ENCODE measurements around the gene NFIB.

Gene NFIB

DNA sequence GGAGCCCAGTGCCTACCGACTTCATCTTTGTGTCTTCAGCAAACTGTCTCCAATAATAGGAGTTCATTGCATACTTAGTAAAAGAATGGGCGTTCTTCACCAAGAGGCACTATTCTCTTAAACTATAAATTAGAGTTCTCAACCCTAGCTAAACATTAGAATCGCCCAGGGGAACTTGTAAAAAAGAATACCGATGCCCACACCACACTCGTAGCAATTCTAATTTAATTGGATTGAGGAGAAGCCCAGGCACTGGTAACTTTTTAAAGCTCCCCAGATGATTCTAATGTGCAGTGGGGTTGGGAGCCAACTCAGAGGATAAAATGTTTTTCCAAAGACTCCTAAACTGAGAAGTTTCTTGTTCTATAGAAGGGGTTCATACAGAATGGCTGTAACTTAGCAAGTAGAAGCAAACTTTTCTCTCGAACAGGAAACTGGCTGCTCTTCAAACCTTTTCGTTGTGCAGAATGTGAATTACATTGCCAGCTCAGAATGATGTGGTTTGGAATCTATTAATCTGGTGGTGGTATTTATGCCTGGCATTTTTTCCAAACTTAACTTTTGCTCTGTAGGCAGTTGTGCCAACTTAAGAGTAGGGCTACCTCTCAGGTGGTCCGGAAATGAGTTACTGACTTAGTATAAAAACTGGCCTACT is 26.4 kb upstream of the NFIB start:
- DNase-seq, result no peak
- Mint-ChIP-seq H3K36me3 (ENCODE audit: low read depth) (no peaks in the 10 kb centered on the region), H3K27ac (no peak overlapping the region), H3K4me3 (no peak overlapping the region), H3K27me3 (ENCODE audit: low read depth, poor library complexity) (peaks cover 15% of the 10 kb centered on the region), H3K4me1 (no peaks in the 10 kb centered on the region), H3K9me3 (no peaks in the 10 kb centered on the region)
- TF ChIP-seq, protein P1, sequence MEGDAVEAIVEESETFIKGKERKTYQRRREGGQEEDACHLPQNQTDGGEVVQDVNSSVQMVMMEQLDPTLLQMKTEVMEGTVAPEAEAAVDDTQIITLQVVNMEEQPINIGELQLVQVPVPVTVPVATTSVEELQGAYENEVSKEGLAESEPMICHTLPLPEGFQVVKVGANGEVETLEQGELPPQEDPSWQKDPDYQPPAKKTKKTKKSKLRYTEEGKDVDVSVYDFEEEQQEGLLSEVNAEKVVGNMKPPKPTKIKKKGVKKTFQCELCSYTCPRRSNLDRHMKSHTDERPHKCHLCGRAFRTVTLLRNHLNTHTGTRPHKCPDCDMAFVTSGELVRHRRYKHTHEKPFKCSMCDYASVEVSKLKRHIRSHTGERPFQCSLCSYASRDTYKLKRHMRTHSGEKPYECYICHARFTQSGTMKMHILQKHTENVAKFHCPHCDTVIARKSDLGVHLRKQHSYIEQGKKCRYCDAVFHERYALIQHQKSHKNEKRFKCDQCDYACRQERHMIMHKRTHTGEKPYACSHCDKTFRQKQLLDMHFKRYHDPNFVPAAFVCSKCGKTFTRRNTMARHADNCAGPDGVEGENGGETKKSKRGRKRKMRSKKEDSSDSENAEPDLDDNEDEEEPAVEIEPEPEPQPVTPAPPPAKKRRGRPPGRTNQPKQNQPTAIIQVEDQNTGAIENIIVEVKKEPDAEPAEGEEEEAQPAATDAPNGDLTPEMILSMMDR (IDR thresholded peaks at IDR 0.05), result no peak

DNA sequence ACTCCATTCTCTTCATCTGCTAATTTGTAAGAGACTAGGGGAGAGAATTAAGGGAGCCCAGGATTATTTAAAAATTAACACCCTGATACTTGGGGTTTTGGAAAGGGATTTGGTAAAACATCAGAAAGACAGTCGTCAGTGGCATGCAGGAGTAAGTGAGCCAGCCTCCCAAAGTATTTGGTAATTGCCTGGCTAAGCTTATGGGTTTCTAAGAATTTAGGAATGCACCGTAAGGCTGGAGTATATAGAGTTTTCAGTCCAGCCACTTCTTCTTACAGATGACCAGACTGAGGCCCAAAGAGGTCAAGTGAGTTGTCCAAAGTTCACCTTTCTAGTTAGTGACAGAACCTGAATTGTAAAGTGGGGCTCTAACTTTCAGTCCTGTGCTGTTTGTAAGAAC is 25.8 kb upstream of the NFIB start:
- H3K9me3 Mint-ChIP-seq, result no peaks in the 10 kb centered on the region
- peaks cover 15% of the 10 kb centered on the region for H3K27me3 Mint-ChIP-seq (ENCODE audit: low read depth, poor library complexity)
- DNase-seq, result no peak
- H3K36me3 Mint-ChIP-seq (ENCODE audit: low read depth), result no peaks in the 10 kb centered on the region
- H3K4me1 Mint-ChIP-seq, result no peaks in the 10 kb centered on the region
- H3K27ac Mint-ChIP-seq, result no peak overlapping the region
- H3K4me3 Mint-ChIP-seq, result no peak overlapping the region
- TF ChIP-seq, protein P1 (IDR thresholded peaks at IDR 0.05), result no peak

DNA sequence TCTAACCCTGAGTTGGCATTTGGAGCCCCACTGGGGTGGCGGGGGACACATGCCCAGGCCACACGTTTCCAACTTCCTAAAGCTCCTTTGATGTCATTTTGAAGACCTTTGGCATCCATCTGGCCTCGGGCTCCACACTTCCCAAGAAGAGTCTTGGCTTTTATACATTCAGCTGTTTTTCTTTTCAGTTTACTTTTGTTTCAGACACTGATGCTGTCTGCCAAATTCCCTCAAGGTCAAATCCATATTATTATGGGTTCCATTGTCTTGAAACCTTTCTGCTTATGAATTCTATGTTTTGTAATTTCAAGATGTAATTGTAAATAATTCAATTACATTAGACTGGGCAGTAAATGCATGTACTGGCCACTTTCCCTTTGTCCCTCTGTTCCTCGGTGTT is 23.7 kb upstream of the NFIB start:
- TF ChIP-seq, protein P1 (IDR thresholded peaks at IDR 0.05), result no peak
- DNase-seq, result no peak
- Mint-ChIP-seq H3K36me3 (ENCODE audit: low read depth) (no peaks in the 10 kb centered on the region), H3K27me3 (ENCODE audit: low read depth, poor library complexity) (peaks cover 18% of the 10 kb centered on the region), H3K4me1 (no peaks in the 10 kb centered on the region), H3K27ac (no peak overlapping the region), H3K9me3 (no peaks in the 10 kb centered on the region), H3K4me3 (no peak overlapping the region)

DNA sequence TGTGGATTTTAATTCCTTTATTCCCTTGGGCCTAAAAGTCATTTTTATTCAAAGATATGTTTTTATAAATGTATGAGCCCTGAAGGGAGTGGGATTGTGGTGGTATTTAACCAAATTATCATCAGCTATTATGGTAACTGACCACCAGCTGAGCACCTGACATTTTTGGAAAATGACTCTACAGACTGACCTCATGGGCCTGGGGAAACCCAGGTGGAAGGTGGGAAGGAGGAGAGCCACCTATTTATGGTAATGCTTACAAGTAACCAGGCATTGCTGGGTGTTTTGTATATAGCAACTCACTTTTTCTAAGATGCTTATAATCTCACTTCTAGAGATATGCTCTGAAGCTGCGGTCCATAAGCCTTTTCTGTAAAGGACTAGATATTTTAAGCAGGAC is 22.3 kb upstream of the NFIB start:
- H3K27ac Mint-ChIP-seq, result no peak overlapping the region
- H3K4me3 Mint-ChIP-seq, result no peak overlapping the region
- peaks cover 26% of the 10 kb centered on the region for H3K27me3 Mint-ChIP-seq (ENCODE audit: low read depth, poor library complexity)
- no peaks in the 10 kb centered on the region for H3K9me3 Mint-ChIP-seq
- no peaks in the 10 kb centered on the region for H3K36me3 Mint-ChIP-seq (ENCODE audit: low read depth)
- no peak for DNase-seq
- no peaks in the 10 kb centered on the region for H3K4me1 Mint-ChIP-seq
- TF ChIP-seq, protein P1 (IDR thresholded peaks at IDR 0.05), result no peak

DNA sequence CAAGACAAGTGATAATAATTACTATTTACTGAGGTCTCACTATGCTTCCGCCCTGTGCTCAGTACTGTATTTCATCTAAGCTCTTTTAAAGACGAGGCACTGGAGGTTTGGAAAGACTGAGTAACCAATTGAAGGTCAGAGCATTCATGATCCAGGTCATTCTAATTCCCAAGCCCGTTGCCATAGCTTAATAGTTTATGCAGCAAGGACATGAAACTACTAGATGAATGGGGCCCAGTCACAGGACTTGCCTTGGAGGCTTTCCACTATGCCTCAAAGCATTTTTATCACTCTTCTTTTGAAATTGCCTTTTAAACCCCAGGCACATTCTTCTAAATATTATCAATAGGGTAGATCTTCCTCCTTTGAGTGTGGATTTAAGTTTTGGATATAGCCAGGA is 17.2 kb upstream of the NFIB start:
- H3K4me3 Mint-ChIP-seq, result no peak overlapping the region
- H3K36me3 Mint-ChIP-seq (ENCODE audit: low read depth), result no peaks in the 10 kb centered on the region
- H3K27ac Mint-ChIP-seq, result no peak overlapping the region
- no peaks in the 10 kb centered on the region for H3K9me3 Mint-ChIP-seq
- no peak for DNase-seq
- H3K4me1 Mint-ChIP-seq, result no peaks in the 10 kb centered on the region
- TF ChIP-seq, protein P1 (IDR thresholded peaks at IDR 0.05), result no peak
- H3K27me3 Mint-ChIP-seq (ENCODE audit: low read depth, poor library complexity), result peaks cover 14% of the 10 kb centered on the region

DNA sequence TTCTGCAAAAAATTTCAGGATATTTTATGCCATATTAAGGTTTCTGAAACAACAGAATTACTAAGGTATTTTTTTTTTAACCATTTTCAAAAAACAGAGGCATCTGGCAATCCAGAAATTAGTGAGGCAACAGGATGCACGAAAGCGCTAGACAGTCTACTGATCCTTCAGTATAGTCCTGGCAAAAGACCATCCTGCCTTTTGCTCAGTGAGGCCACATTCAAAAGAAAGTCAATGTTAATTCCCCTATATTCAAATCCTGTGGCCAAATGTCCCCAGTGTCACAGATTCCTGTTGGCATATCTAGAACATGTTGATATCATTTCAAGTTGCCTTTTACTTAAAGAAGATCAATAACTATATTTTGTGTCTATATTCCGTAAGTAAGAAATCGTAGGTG is 13.1 kb upstream of the NFIB start:
- TF ChIP-seq, protein P1 (IDR thresholded peaks at IDR 0.05), result no peak
- H3K27ac Mint-ChIP-seq, result no peak overlapping the region
- H3K9me3 Mint-ChIP-seq, result no peaks in the 10 kb centered on the region
- peaks cover 10% of the 10 kb centered on the region for H3K4me1 Mint-ChIP-seq
- no peak overlapping the region for H3K4me3 Mint-ChIP-seq
- no peak for DNase-seq
- H3K36me3 Mint-ChIP-seq (ENCODE audit: low read depth), result no peaks in the 10 kb centered on the region
- peaks cover 19% of the 10 kb centered on the region for H3K27me3 Mint-ChIP-seq (ENCODE audit: low read depth, poor library complexity)
